ENCODE results near the gene NTRK1. TPM values are rescaled to one million over a fixed set of nuclear protein-coding genes. Genes with fewer than 3 reads are reported as not detected.

NTRK1 gene
- total RNA-seq, 1 experiment from 2014 or later, result 0.33 TPM

- Mint-ChIP-seq H3K9me3 (ENCODE audit: unreplicated experiment) (no peaks in the 10 kb centered on the region), H3K27ac (ENCODE audit: low read depth, unreplicated experiment) (no peak overlapping the region), H3K4me3 (ENCODE audit: unreplicated experiment) (no peak overlapping the region), H3K27me3 (ENCODE audit: insufficient read depth, unreplicated experiment) (no peaks in the 10 kb centered on the region), H3K36me3 (ENCODE audit: insufficient read depth, unreplicated experiment) (no peaks in the 10 kb centered on the region), H3K4me1 (ENCODE audit: insufficient read depth, unreplicated experiment) (peaks cover 16% of the 10 kb centered on the region)
- no TSS peak for BruUV-seq (replicated peaks)
- DNase-seq (ENCODE audit: unreplicated experiment), result no peak
- intact Hi-C loops (cut with micrococcal nuclease), result no loop called here
- CTCF ChIA-PET, result interaction anchor here (1.0 to 6.4 kb wide), 3 partner anchors 13 to 64 kb away, joined by 3 to 45 read pairs (median 4); no protein-coding TSS in a partner anchor
- no peak for TF ChIP-seq CTCF (IDR thresholded peaks at IDR 0.05; ENCODE audit: unreplicated experiment)
- POLR2A ChIA-PET, result no interaction called here
Observed at GRCh38 chr1:156903328-156904091, 42.8 kb downstream of the NTRK1 start.

- ChIA-PET CTCF (interaction anchor here (1.0 to 6.4 kb wide), 2 partner anchors 14 to 24 kb away, joined by 4 to 45 read pairs; no protein-coding TSS in a partner anchor), POLR2A (no interaction called here)
- peaks cover 9% of the 10 kb centered on the region for H3K4me1 Mint-ChIP-seq (ENCODE audit: insufficient read depth, unreplicated experiment)
- no peak for TF ChIP-seq CTCF (IDR thresholded peaks at IDR 0.05; ENCODE audit: unreplicated experiment)
- H3K9me3 Mint-ChIP-seq (ENCODE audit: unreplicated experiment), result no peaks in the 10 kb centered on the region
- H3K36me3 Mint-ChIP-seq (ENCODE audit: insufficient read depth, unreplicated experiment), result no peaks in the 10 kb centered on the region
- H3K4me3 Mint-ChIP-seq (ENCODE audit: unreplicated experiment), result no peak overlapping the region
- no peak for DNase-seq (ENCODE audit: unreplicated experiment)
- no peak overlapping the region for H3K27ac Mint-ChIP-seq (ENCODE audit: low read depth, unreplicated experiment)
- BruUV-seq (replicated peaks), result no TSS peak
- H3K27me3 Mint-ChIP-seq (ENCODE audit: insufficient read depth, unreplicated experiment), result no peaks in the 10 kb centered on the region
- intact Hi-C loops (cut with micrococcal nuclease), result no loop called here
Observed at GRCh38 chr1:156904187-156904959, 43.7 kb downstream of the NTRK1 start.

GRCh38 chr1:156905176-156905575 lies 44.5 kb downstream of the NTRK1 start:
- POLR2A ChIA-PET, result no interaction called here

More at GRCh38 chr1:156905176-156905575, 44.5 kb downstream of the NTRK1 start:
- no peaks in the 10 kb centered on the region for H3K27me3 Mint-ChIP-seq (ENCODE audit: insufficient read depth, unreplicated experiment)
- CTCF ChIA-PET, result no interaction called here
- DNase-seq (ENCODE audit: unreplicated experiment), result no peak
- H3K36me3 Mint-ChIP-seq (ENCODE audit: insufficient read depth, unreplicated experiment), result no peaks in the 10 kb centered on the region
- no peak overlapping the region for H3K4me3 Mint-ChIP-seq (ENCODE audit: unreplicated experiment)
- intact Hi-C loops (cut with micrococcal nuclease), result no loop called here
- no TSS peak for BruUV-seq (replicated peaks)
- H3K9me3 Mint-ChIP-seq (ENCODE audit: unreplicated experiment), result no peaks in the 10 kb centered on the region
- no peak for TF ChIP-seq CTCF (IDR thresholded peaks at IDR 0.05; ENCODE audit: unreplicated experiment)
- no peak overlapping the region for H3K27ac Mint-ChIP-seq (ENCODE audit: low read depth, unreplicated experiment)
- H3K4me1 Mint-ChIP-seq (ENCODE audit: insufficient read depth, unreplicated experiment), result peaks cover 9% of the 10 kb centered on the region
